Vagina (tissue), 2 donors: Measurements from ENCODE around the gene ARHGAP42.

Experiments used
- POLR2A ChIP-seq, 2 donors: fragments of 450-650 bp; IDR thresholded peaks; one replicate each; pipeline ENCODE4 v1.6.1; 2017; ENCODE audit warnings: antibody characterized with exemption in 2 of 2, mild to moderate bottlenecking in 2 of 2, moderate library complexity in 2 of 2
- TF ChIP-seq, protein P1 (sequence below), 3 experiments: fragments of 450-650 bp in 2 of 3; fragments of 200-600 bp in 1 of 3; sonication (generic) in 1 of 3; IDR thresholded peaks; one replicate each; pipeline ENCODE4 v1.5.1; 2017 to 2019; ENCODE audit warnings: antibody characterized with exemption in 3 of 3, mild to moderate bottlenecking in 2 of 3, moderate library complexity in 2 of 3

DNA sequence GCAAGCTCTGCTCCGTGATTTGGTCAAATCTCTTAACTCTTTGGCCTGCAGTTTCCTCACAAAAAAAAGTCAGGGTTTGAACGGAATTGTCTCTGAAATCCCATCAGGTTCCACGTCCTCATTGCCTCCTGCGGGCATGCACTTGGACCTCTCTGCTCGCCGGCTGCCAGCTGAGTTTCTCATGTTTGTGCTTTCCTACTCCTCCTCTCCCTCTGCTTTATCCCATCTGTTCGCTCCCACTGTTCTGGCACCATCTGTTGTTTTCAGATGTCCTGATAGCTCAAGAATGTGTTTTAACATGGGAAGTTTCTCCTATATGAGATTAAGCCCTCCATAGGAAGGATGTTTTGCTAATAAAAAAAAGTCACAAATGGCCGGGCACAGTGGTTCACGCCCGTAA is 49.4 kb upstream of the ARHGAP42 start:
- TF ChIP-seq, protein P1, sequence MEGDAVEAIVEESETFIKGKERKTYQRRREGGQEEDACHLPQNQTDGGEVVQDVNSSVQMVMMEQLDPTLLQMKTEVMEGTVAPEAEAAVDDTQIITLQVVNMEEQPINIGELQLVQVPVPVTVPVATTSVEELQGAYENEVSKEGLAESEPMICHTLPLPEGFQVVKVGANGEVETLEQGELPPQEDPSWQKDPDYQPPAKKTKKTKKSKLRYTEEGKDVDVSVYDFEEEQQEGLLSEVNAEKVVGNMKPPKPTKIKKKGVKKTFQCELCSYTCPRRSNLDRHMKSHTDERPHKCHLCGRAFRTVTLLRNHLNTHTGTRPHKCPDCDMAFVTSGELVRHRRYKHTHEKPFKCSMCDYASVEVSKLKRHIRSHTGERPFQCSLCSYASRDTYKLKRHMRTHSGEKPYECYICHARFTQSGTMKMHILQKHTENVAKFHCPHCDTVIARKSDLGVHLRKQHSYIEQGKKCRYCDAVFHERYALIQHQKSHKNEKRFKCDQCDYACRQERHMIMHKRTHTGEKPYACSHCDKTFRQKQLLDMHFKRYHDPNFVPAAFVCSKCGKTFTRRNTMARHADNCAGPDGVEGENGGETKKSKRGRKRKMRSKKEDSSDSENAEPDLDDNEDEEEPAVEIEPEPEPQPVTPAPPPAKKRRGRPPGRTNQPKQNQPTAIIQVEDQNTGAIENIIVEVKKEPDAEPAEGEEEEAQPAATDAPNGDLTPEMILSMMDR (IDR thresholded peaks at IDR 0.05), result no peak
- TF ChIP-seq POLR2A (IDR thresholded peaks at IDR 0.05), result no peak
